Aorta (tissue), 5 donors: ENCODE results near the gene PDZK1. TPM values are rescaled to one million over a fixed set of nuclear protein-coding genes. Genes with fewer than 3 reads are reported as not detected.
"Not testable (repeated sequence)": the region's sequence is repeated elsewhere in the genome, so short reads cannot be mapped to it uniquely, and the experiment has no call there.

Experiments used
- ATAC-seq: fragments of 200-7000 bp; cut with Tn5 transposase; one replicate; pipeline ENCODE4 v1.9.1; 2022; ENCODE audit warnings: moderate library complexity; ENCODE audit not compliant: low FRiP score
- DNase-seq, 2 donors: peaks; one replicate each; pipeline ENCODE4 v3.0.0-alpha.2; 2020
- H3K27ac ChIP-seq, 2 donors: one replicate each; pipeline ENCODE4 v1.5.1; 2013; ENCODE audit warnings: low read length in 2 of 2, mild to moderate bottlenecking in 2 of 2, moderate library complexity in 2 of 2, control low read depth in 1 of 2, inconsistent platforms in 1 of 2, low read depth in 1 of 2
- H3K27me3 ChIP-seq, 2 donors: one replicate each; pipeline ENCODE4 v1.6.1; 2013; ENCODE audit warnings: control low read depth in 1 of 2, low read length in 1 of 2, mild to moderate bottlenecking in 1 of 2, moderate library complexity in 1 of 2; ENCODE audit not compliant: insufficient read depth in 2 of 2, control insufficient read depth in 1 of 2
- H3K36me3 ChIP-seq, 2 donors: one replicate each; pipeline ENCODE4 v1.6.1; 2013; ENCODE audit warnings: control low read depth in 1 of 2, low read length in 1 of 2, mild to moderate bottlenecking in 1 of 2; ENCODE audit not compliant: insufficient read depth in 2 of 2, control insufficient read depth in 1 of 2
- H3K4me1 ChIP-seq, 2 donors: one replicate each; pipeline ENCODE4 v1.6.1; 2013; ENCODE audit warnings: low read length in 2 of 2, control low read depth in 1 of 2, mild to moderate bottlenecking in 1 of 2, moderate library complexity in 1 of 2; ENCODE audit not compliant: insufficient read depth in 2 of 2, control insufficient read depth in 1 of 2
- H3K4me3 ChIP-seq, 2 donors: one replicate each; pipeline ENCODE4 v1.5.1; 2013; ENCODE audit warnings: low read length in 2 of 2, control low read depth in 1 of 2, mild to moderate bottlenecking in 1 of 2
- H3K9me3 ChIP-seq: one replicate; pipeline ENCODE4 v1.6.1; 2013; ENCODE audit warnings: mild to moderate bottlenecking, low read length; ENCODE audit not compliant: control insufficient read depth
- WGBS, 2 donors: extraction: QIAGEN DNeasy Blood & Tissue Kit; methylation state at CpG; one replicate each; pipeline ENCODE4 v1.1.7; 2013; 5-methylcytosine and 5-hydroxymethylcytosine counted together
- intact Hi-C, 2 donors: fragments of 100-400 bp; cut with DNase I; formaldehyde crosslinking; loops; one replicate each; pipeline versions ENCODE4 v1.14.2 to v1.15.0; 2022
- polyA plus RNA-seq, 2 donors: library from polyadenylated mRNA; stranded (reverse); fragments of 200-250 nt; gene quantifications; one replicate each; pipeline ENCODE4 v1.2.3, GENCODE V29; 2013
- total RNA-seq, 2 donors: library from RNA; stranded (reverse); fragmentation: NEBNext Ultra II Directional; extraction: Animal tissue kit (Norgen Biotek cat#: 25700); gene quantifications; one replicate each; pipeline ENCODE4 v1.2.1, GENCODE V29; 2021
- donor health status: healthy with polysubstance abuse.
- donor health status: Bipolar disorder and iron deficiency.
- donor health status: DM: no; HTN: no; CAD: no.
- donor health status: DM: no; HTN: no; CAD: no.
- donor health status: DM: yes; HTN: yes; CAD: no.

PDZK1 gene
- total and polyA plus RNA-seq, 4 donors = 0.48 to 25.5 (median 1.1) TPM

DNA sequence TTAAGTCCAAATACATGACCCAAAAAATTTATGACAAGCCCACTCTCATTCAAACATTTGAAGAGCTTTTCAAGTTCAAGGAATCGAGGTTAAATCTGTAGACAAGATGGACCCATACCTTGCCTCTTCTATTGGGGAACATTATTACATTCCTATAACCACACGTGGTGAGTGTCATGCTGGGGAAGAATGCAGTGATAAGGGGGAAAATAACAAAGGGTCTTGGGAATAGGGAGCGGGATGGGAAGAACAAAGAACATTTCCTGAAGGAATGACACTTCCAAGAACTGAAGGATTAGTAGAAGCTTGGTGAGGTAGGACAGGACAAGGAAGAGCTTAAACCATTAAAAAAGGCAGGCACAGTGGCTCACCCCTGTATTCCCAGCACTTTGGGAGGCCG is 18.8 kb downstream of the PDZK1 start:
- H3K4me1 ChIP-seq = no peaks in the 10 kb centered on the region
- H3K27ac ChIP-seq = no peak overlapping the region
- H3K4me3 ChIP-seq = no peak overlapping the region
- no peaks in the 10 kb centered on the region for H3K9me3 ChIP-seq
- no peaks in the 10 kb centered on the region for H3K27me3 ChIP-seq
- intact Hi-C loops = no loop called here
- DNase-seq (no peak), ATAC-seq (no peak)
- no peaks in the 10 kb centered on the region for H3K36me3 ChIP-seq
- 71 to 73% methylated on average over 4 of the region's 4 CpGs for WGBS, 2 donors

DNA sequence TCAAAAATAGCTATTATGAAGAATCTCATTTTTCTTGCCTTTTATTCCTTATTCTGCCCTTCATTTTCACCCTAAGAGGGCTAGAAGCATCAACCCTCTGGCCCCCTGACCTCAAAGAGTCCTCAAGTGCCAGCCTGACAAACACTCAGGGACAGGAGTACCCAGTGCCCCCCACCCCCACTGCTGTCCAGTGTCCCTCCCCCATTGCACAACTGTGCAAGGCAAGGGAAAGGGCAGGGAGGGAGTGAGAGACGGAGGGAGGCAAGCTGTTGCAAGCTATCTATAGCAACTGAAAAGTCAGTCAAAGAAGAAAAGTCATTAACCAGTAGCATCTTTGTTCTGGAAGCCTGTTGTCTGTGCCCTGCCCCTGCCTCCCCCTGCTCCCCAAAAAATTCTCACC is 21.1 kb downstream of the PDZK1 start:
- H3K27ac ChIP-seq, DNase-seq, H3K27me3 ChIP-seq, ATAC-seq, H3K9me3 ChIP-seq, intact Hi-C loops, H3K4me3 ChIP-seq, H3K36me3 ChIP-seq, H3K4me1 ChIP-seq: not testable (repeated sequence)
- WGBS, 2 donors = 92% methylated on average over 1 of the region's 1 CpG; no CpG with 5 or more reads in 1 of the 2 donors

DNA sequence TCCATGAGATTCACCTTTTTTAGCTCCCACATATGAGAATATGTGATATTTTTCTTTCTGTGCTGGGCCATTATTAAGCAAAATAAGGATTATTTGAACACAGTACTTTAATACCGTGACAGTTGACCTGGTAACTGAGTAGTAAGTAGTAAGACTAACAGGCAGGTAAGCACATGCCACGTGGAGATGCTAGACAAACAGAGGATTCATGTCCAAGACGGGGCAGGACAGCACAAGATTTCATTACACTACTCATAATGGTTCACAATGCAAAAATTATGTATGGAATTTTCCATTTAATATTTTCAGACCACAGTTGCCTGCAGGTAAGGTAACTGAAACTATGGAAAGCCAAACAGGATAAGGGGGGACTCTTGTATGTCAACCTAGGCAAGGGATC is 22.3 kb downstream of the PDZK1 start:
- 90 to 96% methylated on average over 2 of the region's 3 CpGs for WGBS, 2 donors
- DNase-seq, H3K9me3 ChIP-seq, H3K27me3 ChIP-seq, intact Hi-C loops, H3K4me3 ChIP-seq, H3K27ac ChIP-seq, H3K36me3 ChIP-seq, ATAC-seq, H3K4me1 ChIP-seq: not testable (repeated sequence)

DNA sequence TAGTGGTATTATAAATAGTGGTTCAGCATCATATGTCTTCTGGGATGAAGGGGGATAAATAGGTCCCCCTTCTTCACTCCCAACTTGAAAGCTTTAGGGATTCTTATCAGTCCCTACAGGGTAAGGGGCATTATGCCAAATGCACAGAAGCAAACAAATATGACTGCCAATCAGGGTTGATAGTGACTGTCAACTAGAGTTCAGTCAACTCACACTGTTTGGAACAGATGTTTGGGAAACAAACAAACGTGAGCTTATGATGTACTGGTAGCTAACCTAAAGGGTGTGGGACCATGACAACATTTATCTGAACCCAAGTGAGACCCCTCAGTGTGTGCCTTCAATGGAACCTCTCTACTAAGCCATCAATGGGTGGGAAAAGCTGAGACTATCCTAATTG is 34.0 kb downstream of the PDZK1 start:
- intact Hi-C loops, H3K27ac ChIP-seq, ATAC-seq, H3K36me3 ChIP-seq, H3K9me3 ChIP-seq, DNase-seq, H3K4me1 ChIP-seq, H3K4me3 ChIP-seq, H3K27me3 ChIP-seq: not testable (repeated sequence)
- no CpG with 5 or more reads among the region's 1 CpG for WGBS, 2 donors

DNA sequence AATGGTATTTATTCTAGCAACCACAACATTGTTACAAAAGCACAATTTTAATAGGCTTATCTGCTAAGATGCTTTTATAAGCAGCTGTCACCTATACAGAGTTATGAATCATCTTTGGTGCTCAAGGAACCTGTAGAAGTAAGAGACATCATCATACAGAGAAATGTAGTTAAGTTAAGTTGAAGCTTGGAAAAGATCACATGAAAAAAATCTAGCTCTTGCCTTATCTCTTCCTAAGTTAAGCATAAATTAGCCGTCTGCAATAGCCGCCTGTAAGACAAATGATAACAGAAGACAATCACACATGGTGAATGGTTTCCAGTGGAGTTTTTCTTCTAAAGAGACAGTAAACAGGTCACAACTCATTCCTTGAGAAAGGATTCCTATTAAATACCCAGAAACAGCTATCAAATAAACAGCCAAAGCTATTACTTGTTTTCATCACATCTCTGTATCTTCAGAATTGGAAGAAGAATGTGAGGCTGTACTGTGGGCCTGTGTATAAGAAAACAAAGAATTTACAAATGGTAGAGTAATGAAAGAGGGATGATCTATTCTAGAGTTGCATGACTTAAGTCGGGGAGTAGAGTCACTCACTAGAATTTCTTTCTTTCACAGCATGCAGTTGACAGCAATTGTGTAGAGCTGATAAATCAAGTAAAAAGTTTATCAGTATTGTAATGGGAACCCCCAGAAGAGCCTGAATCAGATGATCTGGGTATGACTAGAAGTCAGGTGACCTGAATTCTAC is 36.0 kb downstream of the PDZK1 start:
- H3K27me3 ChIP-seq, DNase-seq, H3K9me3 ChIP-seq, H3K4me1 ChIP-seq, H3K4me3 ChIP-seq, intact Hi-C loops, ATAC-seq, H3K27ac ChIP-seq, H3K36me3 ChIP-seq: not testable (repeated sequence)
- WGBS, 2 donors = 86 to 88% methylated on average over 1 to 2 of the region's 3 CpGs

DNA sequence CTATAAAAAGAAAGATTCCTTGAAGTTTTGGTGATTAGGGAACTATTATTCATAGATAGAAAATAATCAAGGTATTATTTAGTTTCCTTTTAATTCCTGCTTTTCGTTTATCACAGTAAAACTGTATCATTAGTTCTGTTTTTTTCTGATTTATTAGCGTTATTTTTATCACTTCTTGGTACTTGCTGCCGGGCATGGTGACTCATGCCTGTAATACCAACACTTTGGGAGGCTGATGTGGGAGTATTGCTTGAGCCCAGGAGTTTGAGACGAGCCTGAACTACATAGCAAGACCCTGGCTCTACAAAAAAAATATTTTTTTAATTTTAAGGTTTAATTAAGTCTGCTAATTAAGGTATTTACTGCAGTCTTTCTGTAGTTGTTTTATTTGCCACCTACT is 42.2 kb downstream of the PDZK1 start:
- H3K27ac ChIP-seq, H3K27me3 ChIP-seq, H3K4me3 ChIP-seq, DNase-seq, H3K36me3 ChIP-seq, intact Hi-C loops, H3K4me1 ChIP-seq, ATAC-seq, H3K9me3 ChIP-seq: not testable (repeated sequence)
- 8 to 12% methylated on average over 4 of the region's 4 CpGs for WGBS, 2 donors

DNA sequence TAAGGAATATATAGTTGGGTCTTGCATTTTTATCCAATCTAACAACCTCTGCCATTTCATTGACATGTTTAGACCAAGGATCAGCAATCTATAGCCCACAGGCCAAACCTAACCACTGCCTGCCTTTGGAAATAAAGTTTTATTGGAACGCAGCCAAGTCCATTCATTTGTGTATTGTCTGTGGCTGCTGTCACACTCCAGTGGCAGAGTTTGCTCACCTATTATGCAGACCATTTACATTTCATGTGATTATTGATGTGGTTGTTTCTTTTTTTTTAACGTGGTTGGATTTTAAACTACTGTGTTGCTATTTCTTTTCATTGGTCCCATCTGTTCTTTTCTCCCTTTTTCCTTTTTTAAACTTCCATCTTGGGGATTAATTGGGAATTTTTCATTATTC is 44.7 kb downstream of the PDZK1 start:
- H3K36me3 ChIP-seq, ATAC-seq, H3K27ac ChIP-seq, H3K27me3 ChIP-seq, H3K4me3 ChIP-seq, H3K9me3 ChIP-seq, H3K4me1 ChIP-seq, intact Hi-C loops, DNase-seq: not testable (repeated sequence)
- WGBS, 2 donors = 67 to 74% methylated on average over 2 of the region's 2 CpGs

DNA sequence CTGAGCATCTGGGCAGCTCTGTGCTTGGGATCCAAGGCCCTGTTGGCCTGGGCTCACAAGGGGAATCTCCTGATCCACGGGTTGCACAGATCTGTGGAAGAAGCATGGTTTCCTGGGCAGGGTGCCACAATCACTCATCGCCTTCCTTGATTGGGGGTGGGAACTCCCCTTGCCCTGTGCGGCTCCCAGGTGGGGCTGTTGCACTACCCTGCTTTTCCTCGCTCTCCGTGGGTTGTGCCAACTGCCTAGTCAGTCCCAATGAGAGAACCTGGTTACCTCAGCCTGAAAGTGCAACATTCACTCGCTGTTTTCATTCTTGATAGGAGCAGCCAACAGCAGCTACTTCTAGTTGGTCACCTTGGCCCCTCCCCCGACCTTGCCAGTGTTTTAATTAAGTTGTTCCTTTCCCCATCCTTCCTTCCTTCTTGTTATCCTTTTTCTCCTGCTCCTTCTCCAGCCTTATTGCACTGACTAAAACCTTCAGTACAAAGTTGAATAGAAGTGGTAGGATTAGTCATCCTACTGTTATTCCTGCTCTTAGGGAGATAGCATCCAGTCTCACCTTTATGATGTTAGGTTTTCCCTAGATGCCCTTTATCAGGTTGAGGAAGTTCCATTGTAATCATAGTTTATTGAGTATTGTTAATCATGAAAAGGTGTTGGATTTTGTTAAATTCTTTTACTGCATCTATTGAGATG is 50.8 kb downstream of the PDZK1 start:
- H3K27me3 ChIP-seq, H3K4me3 ChIP-seq, H3K4me1 ChIP-seq, DNase-seq, H3K9me3 ChIP-seq, H3K36me3 ChIP-seq, H3K27ac ChIP-seq, intact Hi-C loops, ATAC-seq: not testable (repeated sequence)
- 88 to 94% methylated on average over 4 to 5 of the region's 7 CpGs for WGBS, 2 donors

DNA sequence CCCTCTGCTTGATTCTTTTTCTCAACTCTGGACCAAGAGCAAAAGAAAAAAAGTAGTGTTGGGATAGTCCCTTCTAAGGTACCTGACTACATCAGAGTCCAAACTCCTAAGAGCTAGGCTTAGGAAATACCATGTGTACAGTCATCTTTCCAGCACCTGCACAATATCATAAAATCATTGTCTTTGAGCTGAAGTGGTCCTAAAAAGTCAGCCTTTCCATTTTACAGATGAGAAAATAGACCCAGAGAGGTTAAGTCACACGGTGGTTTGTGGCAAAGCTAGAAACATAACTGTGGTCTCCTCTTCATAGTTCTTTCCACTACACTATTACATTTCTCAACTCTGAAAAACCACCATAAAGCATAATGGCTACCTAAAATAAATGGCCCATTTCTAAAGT is 63.2 kb downstream of the PDZK1 start:
- DNase-seq, ATAC-seq, intact Hi-C loops, H3K4me1 ChIP-seq, H3K27ac ChIP-seq, H3K4me3 ChIP-seq, H3K27me3 ChIP-seq, H3K9me3 ChIP-seq, H3K36me3 ChIP-seq: not testable (repeated sequence)
- no CpG with 5 or more reads among the region's 1 CpG for WGBS, 2 donors
